Naive thymus-derived CD4-positive, alpha-beta T cell (primary cell): ENCODE data around the gene WDR20. TPM values are rescaled to one million over a fixed set of nuclear protein-coding genes. Genes with fewer than 3 reads are reported as not detected.

ENCODE experiments used
- ATAC-seq: fragments of 150-1000 bp; cut with Tn5 transposase; 2 replicates; pipeline ENCODE4 v1.10.0; 2021; ENCODE audit warnings: mild to moderate bottlenecking, moderate library complexity
- CTCF ChIA-PET: fragments of 350-600 bp; sonication (Branson Sonifier 250); formaldehyde crosslinking; loops from one replicate; lab custom pipeline; 2021; ENCODE audit warnings: antibody characterized with exemption; lab: Charles Lee
- POLR2A ChIA-PET: fragments of 350-600 bp; sonication (Branson Sonifier 250); formaldehyde crosslinking; loops from one replicate; lab custom pipeline; 2021; ENCODE audit warnings: antibody characterized with exemption, inconsistent platforms; lab: Charles Lee
- DNase-seq, 9 donors: peaks; one replicate each; pipeline versions ENCODE4 v3.0.0 to v3.0.0-alpha.2; 2020 to 2022; ENCODE audit warnings: mixed read lengths in 1 of 9
- H3K27ac ChIP-seq: one replicate; pipeline ENCODE4 v1.7.0; 2013; ENCODE audit warnings: mild to moderate bottlenecking, low read depth, low read length, moderate library complexity
- H3K27me3 ChIP-seq, 2 donors: one replicate each; pipeline ENCODE4 v1.7.0; 2013; ENCODE audit warnings: low read length in 2 of 2, mild to moderate bottlenecking in 2 of 2, moderate library complexity in 2 of 2; ENCODE audit not compliant: control insufficient read depth in 2 of 2, insufficient read depth in 2 of 2
- H3K36me3 ChIP-seq, 3 experiments: 1 replicate in 2 of 3; 2 replicates in 1 of 3; pipeline ENCODE4 v1.7.0; 2013; ENCODE audit warnings: low read length in 3 of 3, mild to moderate bottlenecking in 3 of 3, moderate library complexity in 1 of 3; ENCODE audit not compliant: insufficient read depth in 3 of 3, control insufficient read depth in 2 of 3
- H3K4me1 ChIP-seq, 2 donors: one replicate each; pipeline ENCODE4 v1.7.0; 2013; ENCODE audit warnings: low read length in 2 of 2, mild to moderate bottlenecking in 2 of 2, moderate library complexity in 1 of 2; ENCODE audit not compliant: control insufficient read depth in 2 of 2, insufficient read depth in 2 of 2
- H3K4me3 ChIP-seq: 2 replicates; pipeline ENCODE4 v1.7.0; 2013; ENCODE audit warnings: mild to moderate bottlenecking, low read length
- H3K9me3 ChIP-seq, 3 experiments: 1 replicate in 2 of 3; 2 replicates in 1 of 3; pipeline ENCODE4 v1.7.0; 2013; ENCODE audit warnings: low read length in 3 of 3; ENCODE audit not compliant: control insufficient read depth in 2 of 3
- H3K27ac Mint-ChIP-seq, 9 donors: one replicate each; pipeline ENCODE4 v1.8.0; 2020 to 2022; ENCODE audit warnings: mixed read lengths in 9 of 9, mild to moderate bottlenecking in 8 of 9, moderate library complexity in 5 of 9, inconsistent platforms in 2 of 9
- H3K27me3 Mint-ChIP-seq, 5 donors: one replicate each; pipeline ENCODE4 v1.8.0; 2021 to 2022; ENCODE audit warnings: mixed read lengths in 5 of 5, mild to moderate bottlenecking in 1 of 5
- H3K36me3 Mint-ChIP-seq, 5 donors: one replicate each; pipeline ENCODE4 v1.8.0; 2020 to 2022; ENCODE audit warnings: mixed read lengths in 5 of 5, mild to moderate bottlenecking in 3 of 5, inconsistent platforms in 1 of 5
- H3K4me1 Mint-ChIP-seq, 7 donors: one replicate each; pipeline ENCODE4 v1.8.0; 2020 to 2022; ENCODE audit warnings: mixed read lengths in 7 of 7, mild to moderate bottlenecking in 3 of 7, inconsistent platforms in 1 of 7
- H3K4me3 Mint-ChIP-seq, 10 donors: one replicate each; pipeline ENCODE4 v1.8.0; 2020 to 2022; ENCODE audit warnings: mild to moderate bottlenecking in 10 of 10, mixed read lengths in 10 of 10, moderate library complexity in 6 of 10, inconsistent platforms in 2 of 10
- H3K9me3 Mint-ChIP-seq, 11 donors: one replicate each; pipeline ENCODE4 v1.8.0; 2020 to 2022; ENCODE audit warnings: mixed read lengths in 11 of 11, mild to moderate bottlenecking in 4 of 11, inconsistent platforms in 1 of 11, moderate library complexity in 1 of 11
- intact Hi-C, 2 donors: fragments of 100-400 bp; cut with micrococcal nuclease; formaldehyde crosslinking; loops; one replicate each; pipeline ENCODE4 v1.15.1; 2023
- polyA plus RNA-seq, 2 donors: library from polyadenylated mRNA; unstranded; fragments of 300-500 nt; fragmentation: Illumina TruSeq; gene quantifications; one replicate each; pipeline ENCODE4 v1.2.3, GENCODE V29; 2021
- total RNA-seq, 6 experiments: library from RNA in 5 of 6; stranded (reverse) in 5 of 6; gene quantifications; 1 replicate in 5 of 6; 2 replicates in 1 of 6; pipeline ENCODE4 v1.2.3 and lab custom pipeline; 2021 to 2026

WDR20 gene
- total and polyA plus RNA-seq, 7 experiments from 2014 or later: 9.1 to 67.8 (median 36.1) TPM

GRCh38 chr14:102255401-102256190 lies 115.9 kb downstream of the WDR20 start:
- CTCF ChIA-PET: interaction anchor here (0.7 kb wide), 1 partner anchor 24 kb away, joined by 3 read pairs; no protein-coding TSS in a partner anchor

DNA sequence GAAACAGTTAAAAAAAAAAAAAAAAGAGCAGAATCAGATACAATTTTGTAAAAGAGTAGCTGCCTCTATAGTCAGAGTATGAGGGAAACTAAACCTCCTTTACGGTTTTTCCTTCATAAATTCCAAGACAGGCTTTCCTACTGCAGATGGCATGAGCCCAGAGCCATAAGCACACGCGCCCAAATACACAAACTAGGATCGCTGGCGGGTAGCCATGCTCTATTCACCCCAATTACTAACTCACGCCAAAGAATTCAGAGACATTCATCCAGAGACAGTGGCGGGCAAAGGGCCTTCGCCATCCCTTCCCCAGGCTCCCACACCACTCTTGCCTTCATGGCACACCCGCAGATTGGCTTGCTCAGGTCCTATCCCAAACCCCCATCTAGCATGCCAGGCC lies 117.0 kb downstream of the WDR20 start:
- Mint-ChIP-seq H3K27me3 (peaks cover 0 to 6% (median 0%) of the 10 kb centered on the region in 5 donors), H3K9me3 (no peaks in the 10 kb centered on the region), H3K36me3 (no peaks in the 10 kb centered on the region), H3K4me1 (no peaks in the 10 kb centered on the region), H3K27ac (no peak overlapping the region), H3K4me3 (no peak overlapping the region)
- ATAC-seq (no peak), DNase-seq (no peak)
- ChIA-PET CTCF (no interaction called here), POLR2A (no interaction called here)
- intact Hi-C loops: no loop called here
- Histone ChIP-seq H3K27me3 (no peaks in the 10 kb centered on the region), H3K4me3 (no peak overlapping the region), H3K36me3 (no peaks in the 10 kb centered on the region), H3K4me1 (no peaks in the 10 kb centered on the region), H3K27ac (no peak overlapping the region), H3K9me3 (no peaks in the 10 kb centered on the region)

More at GRCh38 chr14:102255401-102256190, 115.9 kb downstream of the WDR20 start:
- Histone ChIP-seq H3K27me3 (no peaks in the 10 kb centered on the region), H3K4me1 (no peaks in the 10 kb centered on the region), H3K27ac (no peak overlapping the region), H3K36me3 (no peaks in the 10 kb centered on the region), H3K9me3 (no peaks in the 10 kb centered on the region), H3K4me3 (no peak overlapping the region)
- no peak overlapping the region for H3K4me3 Mint-ChIP-seq
- ATAC-seq (no peak), DNase-seq (no peak)
- intact Hi-C loops: no loop called here
- no peaks in the 10 kb centered on the region for H3K36me3 Mint-ChIP-seq
- no peak overlapping the region for H3K27ac Mint-ChIP-seq
- peaks cover 0 to 6% (median 0%) of the 10 kb centered on the region in 5 donors for H3K27me3 Mint-ChIP-seq
- no peaks in the 10 kb centered on the region for H3K4me1 Mint-ChIP-seq
- POLR2A ChIA-PET: no interaction called here
- no peaks in the 10 kb centered on the region for H3K9me3 Mint-ChIP-seq

- H3K4me3 ChIP-seq: no peak overlapping the region
- H3K27ac Mint-ChIP-seq: no peak overlapping the region
- H3K27me3 Mint-ChIP-seq: peaks cover 0 to 6% (median 0%) of the 10 kb centered on the region in 5 donors
- no peaks in the 10 kb centered on the region for H3K9me3 Mint-ChIP-seq
- H3K4me3 Mint-ChIP-seq: no peak overlapping the region
- no peaks in the 10 kb centered on the region for H3K4me1 ChIP-seq
- no peaks in the 10 kb centered on the region for H3K9me3 ChIP-seq
- H3K36me3 Mint-ChIP-seq: no peaks in the 10 kb centered on the region
- intact Hi-C loops: no loop called here
- ATAC-seq: no peak
- ChIA-PET POLR2A (no interaction called here), CTCF (no interaction called here)
- no peaks in the 10 kb centered on the region for H3K4me1 Mint-ChIP-seq
- DNase-seq: no peak
- H3K36me3 ChIP-seq: no peaks in the 10 kb centered on the region
- no peak overlapping the region for H3K27ac ChIP-seq
- no peaks in the 10 kb centered on the region for H3K27me3 ChIP-seq
These were observed 118.4 kb downstream of the WDR20 start for GRCh38 chr14:102258136-102258535.

Other genes starting within 250 kb of the WDR20 start
- 100 to 1,000 TPM; 252 to 310 (median 273) TPM for gene DYNC1H1, start 175.3 kb upstream of the WDR20 start, total RNA-seq
- 10 to 100 TPM; 28.9 to 39.8 TPM for gene DYNC1H1, start 175.3 kb upstream of the WDR20 start, polyA plus RNA-seq
- 100 to 1,000 TPM; 229 to 591 (median 361) TPM for gene HSP90AA1, start 52.9 kb upstream of the WDR20 start, total RNA-seq
- gene HSP90AA1, start 52.9 kb upstream of the WDR20 start, polyA plus RNA-seq: 100 to 1,000 TPM; 331 to 334 TPM
- gene MOK, start 165.3 kb downstream of the WDR20 start, total RNA-seq: 1 to 10 TPM; 1.3 to 3.5 (median 1.9) TPM
- 1 to 10 TPM; 1.6 to 1.9 TPM for gene MOK, start 165.3 kb downstream of the WDR20 start, polyA plus RNA-seq
- 10 to 100 TPM; 15.2 to 24.9 (median 22.4) TPM for gene ZNF839, start 179.8 kb downstream of the WDR20 start, total RNA-seq
- gene ZNF839, start 179.8 kb downstream of the WDR20 start, polyA plus RNA-seq: 10 to 100 TPM in 1 of 2 donors, 1 to 10 TPM in 1; 5.9 to 10.1 TPM
- gene CINP, start 223.0 kb downstream of the WDR20 start, total RNA-seq: 10 to 100 TPM; 16.8 to 34.4 (median 31.8) TPM
- gene CINP, start 223.0 kb downstream of the WDR20 start, polyA plus RNA-seq: 10 to 100 TPM; 43.7 to 57.2 TPM
- 10 to 100 TPM in 3 of 5 experiments, 1 to 10 TPM in 2; 8.7 to 12.9 (median 11.4) TPM for gene TECPR2, start 223.0 kb downstream of the WDR20 start, total RNA-seq
- 1 to 10 TPM; 5.2 to 6.7 TPM for gene TECPR2, start 223.0 kb downstream of the WDR20 start, polyA plus RNA-seq